HepG2 (cell line): Measurements from ENCODE around the gene ATAD1.

Source experiments
- CBX2 ChIP-seq, 2 experiments: fragments of 200-600 bp in 1 of 2; sonication (generic); formaldehyde crosslinking in 1 of 2; IDR thresholded peaks; 2 replicates each; pipeline versions ENCODE4 v1.7.0 to v1.8.1; 2018 to 2022; ENCODE audit warnings: low read depth in 2 of 2, low read length in 1 of 2, mild to moderate bottlenecking in 1 of 2, missing genetic modification reagents in 1 of 2
- EZH2 ChIP-seq: conservative IDR thresholded peaks from 2 replicates; pipeline ENCODE4 v1.6.1; 2012; ENCODE audit warnings: mild to moderate bottlenecking, low read depth, low read length, moderate library complexity
- HIVEP1 ChIP-seq: sonication (generic); formaldehyde crosslinking; IDR thresholded peaks from 2 replicates; pipeline ENCODE4 v1.4.0; 2020; ENCODE audit warnings: mild to moderate bottlenecking, missing genetic modification reagents
- NPAS2 ChIP-seq: sonication (generic); formaldehyde crosslinking; IDR thresholded peaks from 2 replicates; pipeline ENCODE4 v1.8.0; 2022; ENCODE audit warnings: mild to moderate bottlenecking, missing genetic modification reagents, borderline replicate concordance
- NR2C2 ChIP-seq: sonication (generic); formaldehyde crosslinking; IDR thresholded peaks from 2 replicates; pipeline ENCODE4 v1.4.0; 2020; ENCODE audit warnings: missing genetic modification reagents, mild to moderate bottlenecking, moderate library complexity, borderline replicate concordance
- POLR2A ChIP-seq, 2 experiments: IDR thresholded peaks; 2 replicates each; pipeline ENCODE4 v1.6.1; 2011; ENCODE audit warnings: low read depth in 2 of 2, low read length in 2 of 2, mild to moderate bottlenecking in 1 of 2, moderate library complexity in 1 of 2; ENCODE audit not compliant: insufficient read depth in 1 of 2
- SP1 ChIP-seq, 2 experiments: fragments of 450-650 bp in 1 of 2; sonication (generic) in 1 of 2; formaldehyde crosslinking in 1 of 2; IDR thresholded peaks; 2 replicates each; pipeline versions ENCODE4 v1.4.0 to v1.6.1; 2016 to 2020; ENCODE audit warnings: missing genetic modification reagents in 1 of 2
- STAT5B ChIP-seq: sonication (generic); formaldehyde crosslinking; IDR thresholded peaks from 2 replicates; pipeline ENCODE4 v1.4.0; 2020; ENCODE audit warnings: missing genetic modification reagents
- ZNF205 ChIP-seq: IDR thresholded peaks from 2 replicates; pipeline ENCODE4 v1.6.1; 2018; ENCODE audit warnings: missing biosample characterization, missing genetic modification reagents
- ZNF432 ChIP-seq: sonication (generic); formaldehyde crosslinking; IDR thresholded peaks from 2 replicates; pipeline ENCODE4 v1.5.0; 2020; ENCODE audit warnings: missing genetic modification reagents, mild to moderate bottlenecking, borderline replicate concordance
- ZNF564 ChIP-seq: sonication (generic); formaldehyde crosslinking; IDR thresholded peaks from 2 replicates; pipeline ENCODE4 v1.8.1; 2023; ENCODE audit warnings: mild to moderate bottlenecking, missing genetic modification reagents
- ZNF577 ChIP-seq: sonication (generic); formaldehyde crosslinking; IDR thresholded peaks from 2 replicates; pipeline ENCODE4 v1.4.0; 2020; ENCODE audit warnings: mild to moderate bottlenecking, low read depth, missing genetic modification reagents, borderline replicate concordance
- TF ChIP-seq, protein P1 (sequence below): sonication (generic); formaldehyde crosslinking; IDR thresholded peaks from 2 replicates; pipeline ENCODE4 v1.5.0; 2020; ENCODE audit warnings: mild to moderate bottlenecking, missing genetic modification reagents, moderate library complexity
- TF ChIP-seq, protein P2 (sequence below): sonication (generic); formaldehyde crosslinking; IDR thresholded peaks from 2 replicates; pipeline ENCODE4 v1.4.0; 2020; ENCODE audit warnings: mild to moderate bottlenecking, low read depth, missing genetic modification reagents

- TF ChIP-seq, protein P1, sequence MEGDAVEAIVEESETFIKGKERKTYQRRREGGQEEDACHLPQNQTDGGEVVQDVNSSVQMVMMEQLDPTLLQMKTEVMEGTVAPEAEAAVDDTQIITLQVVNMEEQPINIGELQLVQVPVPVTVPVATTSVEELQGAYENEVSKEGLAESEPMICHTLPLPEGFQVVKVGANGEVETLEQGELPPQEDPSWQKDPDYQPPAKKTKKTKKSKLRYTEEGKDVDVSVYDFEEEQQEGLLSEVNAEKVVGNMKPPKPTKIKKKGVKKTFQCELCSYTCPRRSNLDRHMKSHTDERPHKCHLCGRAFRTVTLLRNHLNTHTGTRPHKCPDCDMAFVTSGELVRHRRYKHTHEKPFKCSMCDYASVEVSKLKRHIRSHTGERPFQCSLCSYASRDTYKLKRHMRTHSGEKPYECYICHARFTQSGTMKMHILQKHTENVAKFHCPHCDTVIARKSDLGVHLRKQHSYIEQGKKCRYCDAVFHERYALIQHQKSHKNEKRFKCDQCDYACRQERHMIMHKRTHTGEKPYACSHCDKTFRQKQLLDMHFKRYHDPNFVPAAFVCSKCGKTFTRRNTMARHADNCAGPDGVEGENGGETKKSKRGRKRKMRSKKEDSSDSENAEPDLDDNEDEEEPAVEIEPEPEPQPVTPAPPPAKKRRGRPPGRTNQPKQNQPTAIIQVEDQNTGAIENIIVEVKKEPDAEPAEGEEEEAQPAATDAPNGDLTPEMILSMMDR (CRISPR knock-in tag): no peak
- TF ChIP-seq ZNF205 (CRISPR knock-in tag) (no peak), CBX2 (IDR thresholded peaks at IDR 0.05; ENCODE audit: low read depth, low read length) (no peak), CBX2 (CRISPR knock-in tag; IDR thresholded peaks at IDR 0.05; ENCODE audit: low read depth) (no peak), ZNF564 (CRISPR knock-in tag) (no peak), ZNF432 (CRISPR knock-in tag) (no peak), NR2C2 (CRISPR knock-in tag) (no peak), POLR2A (IDR thresholded peaks at IDR 0.05; ENCODE audit: insufficient read depth in 1 of 2, low read depth in 2 of 2, low read length in 2 of 2) (no peak), SP1 (IDR thresholded peaks at IDR 0.05) (no peak), SP1 (CRISPR knock-in tag; IDR thresholded peaks at IDR 0.05) (no peak), ZNF577 (no peak), HIVEP1 (CRISPR knock-in tag) (no peak), STAT5B (CRISPR knock-in tag) (no peak), NPAS2 (no peak), EZH2 (no peak)
- TF ChIP-seq, protein P2, sequence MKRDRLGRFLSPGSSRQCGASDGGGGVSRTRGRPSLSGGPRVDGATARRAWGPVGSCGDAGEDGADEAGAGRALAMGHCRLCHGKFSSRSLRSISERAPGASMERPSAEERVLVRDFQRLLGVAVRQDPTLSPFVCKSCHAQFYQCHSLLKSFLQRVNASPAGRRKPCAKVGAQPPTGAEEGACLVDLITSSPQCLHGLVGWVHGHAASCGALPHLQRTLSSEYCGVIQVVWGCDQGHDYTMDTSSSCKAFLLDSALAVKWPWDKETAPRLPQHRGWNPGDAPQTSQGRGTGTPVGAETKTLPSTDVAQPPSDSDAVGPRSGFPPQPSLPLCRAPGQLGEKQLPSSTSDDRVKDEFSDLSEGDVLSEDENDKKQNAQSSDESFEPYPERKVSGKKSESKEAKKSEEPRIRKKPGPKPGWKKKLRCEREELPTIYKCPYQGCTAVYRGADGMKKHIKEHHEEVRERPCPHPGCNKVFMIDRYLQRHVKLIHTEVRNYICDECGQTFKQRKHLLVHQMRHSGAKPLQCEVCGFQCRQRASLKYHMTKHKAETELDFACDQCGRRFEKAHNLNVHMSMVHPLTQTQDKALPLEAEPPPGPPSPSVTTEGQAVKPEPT (CRISPR knock-in tag): no peak
Observed at GRCh38 chr10:87753995-87754866, 63.8 kb downstream of the ATAD1 start.
